Measurements from ENCODE around the gene KCNT2.

GRCh38 chr1:196497817-196498216 lies 110.4 kb downstream of the KCNT2 start:
- TF ChIP-seq CTCF (IDR thresholded peaks at IDR 0.05) (no peak), POLR2AphosphoS5 (IDR thresholded peaks at IDR 0.05; ENCODE audit: low read depth, low read length) (no peak), REST (IDR thresholded peaks at IDR 0.05; ENCODE audit: insufficient read depth in 1 of 2, low read depth in 2 of 2, low read length in 1 of 2) (no peak)
